HG03469 (cell line): ENCODE results near the gene NUCB1.
A peak's percentile ranks its signal among the peaks of the same experiment; 100 is the strongest.

Experiments used
- ATAC-seq: cut with Tn5 transposase; IDR thresholded peaks from one replicate; pipeline ENCODE4 v1.9.1; 2021; ENCODE audit warnings: mild to moderate bottlenecking, moderate library complexity, moderate number of reproducible peaks; ENCODE audit not compliant: unreplicated experiment

The NUCB1 gene

DNA sequence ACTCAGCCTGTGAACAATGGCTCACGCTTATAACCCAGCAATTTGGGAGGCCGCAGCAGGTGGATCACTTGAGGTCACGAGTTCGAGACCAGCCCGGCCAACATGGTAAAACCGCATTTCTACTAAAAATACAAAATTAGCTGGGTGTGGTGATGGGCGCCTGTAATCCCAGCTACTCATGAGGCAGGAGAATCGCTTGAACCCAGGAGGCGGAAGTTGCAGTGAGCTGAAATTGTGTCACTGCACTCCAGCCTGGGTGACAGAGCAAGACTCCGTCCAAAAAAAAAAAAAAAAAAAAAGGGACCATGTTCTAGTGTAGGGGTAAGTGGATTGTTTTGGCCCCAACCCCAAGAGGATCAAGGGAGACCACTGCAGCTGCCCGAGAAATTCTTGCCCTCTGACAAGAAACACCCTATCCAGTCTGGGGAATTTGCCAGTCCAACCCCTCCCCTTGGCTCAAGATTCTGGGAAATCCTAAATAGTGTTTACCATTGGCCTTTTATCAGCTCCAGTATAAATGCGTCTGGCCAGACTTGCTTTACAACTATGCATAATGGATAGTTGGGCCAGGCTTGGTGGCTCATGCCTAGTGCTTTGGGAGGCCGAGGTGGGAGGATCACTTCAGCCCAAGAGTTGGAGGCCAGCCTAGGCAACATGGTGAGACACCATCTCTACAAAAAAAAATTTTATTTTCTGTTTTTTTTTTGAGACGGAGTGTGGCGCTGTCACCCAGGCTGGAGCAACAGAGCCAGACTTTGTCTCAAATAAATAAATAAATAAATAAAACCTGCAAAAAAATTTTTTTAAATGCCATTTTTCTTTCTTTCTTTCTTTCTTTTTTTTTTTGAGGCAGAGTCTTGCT, 28.3 kb downstream of the NUCB1 start:
- no peak for ATAC-seq

DNA sequence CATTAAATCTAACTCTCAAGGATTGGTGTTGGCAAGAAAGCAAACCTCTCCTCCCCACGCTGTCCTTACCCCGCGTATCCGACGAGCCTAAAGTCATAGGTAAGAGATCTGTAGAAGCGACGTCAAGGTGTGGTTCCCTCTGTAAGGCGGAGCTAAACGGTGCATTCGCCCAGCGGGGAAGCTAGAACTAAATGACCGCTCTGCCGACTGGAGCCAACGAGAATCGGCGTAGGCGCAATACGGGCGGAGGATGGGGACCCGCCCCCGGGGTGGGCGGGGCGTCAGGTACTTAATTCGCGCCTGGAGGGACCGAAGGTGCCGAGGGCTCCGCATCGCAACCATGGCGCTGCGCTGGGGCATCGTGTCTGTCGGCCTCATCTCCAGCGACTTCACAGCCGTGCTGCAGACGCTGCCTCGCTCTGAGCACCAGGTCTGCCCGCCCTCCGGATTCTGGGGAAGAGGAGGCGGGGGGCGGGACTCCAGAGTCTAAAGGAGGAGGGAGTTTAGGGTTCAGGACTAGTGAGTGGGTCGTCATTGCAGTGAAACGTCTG, 33.3 kb downstream of the NUCB1 start, which contains the start of gene DHDH:
DHDH (plus strand) TSS at position 318 of the 551 bp plus-strand sequence; CDS start at position 341, 23 bp downstream.
- no peak for ATAC-seq

DNA sequence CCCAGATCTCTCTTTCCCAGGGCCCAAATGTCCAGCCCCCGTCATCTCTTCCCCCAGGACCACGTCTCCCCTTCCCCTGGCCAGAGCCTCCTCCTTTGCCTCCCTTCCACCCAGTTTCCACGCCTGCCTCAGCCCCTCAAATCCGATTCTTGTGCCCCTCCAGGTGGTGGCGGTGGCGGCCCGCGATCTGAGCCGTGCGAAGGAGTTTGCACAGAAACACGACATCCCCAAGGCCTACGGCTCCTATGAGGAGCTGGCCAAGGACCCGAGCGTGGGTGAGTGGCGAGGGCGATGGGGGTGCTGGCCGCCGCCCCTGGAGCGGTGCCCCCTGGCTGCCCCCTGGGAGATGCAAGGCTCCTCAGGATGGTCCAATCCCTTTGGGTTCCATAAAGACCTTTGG, 34.7 kb downstream of the NUCB1 start:
- no peak for ATAC-seq

DNA sequence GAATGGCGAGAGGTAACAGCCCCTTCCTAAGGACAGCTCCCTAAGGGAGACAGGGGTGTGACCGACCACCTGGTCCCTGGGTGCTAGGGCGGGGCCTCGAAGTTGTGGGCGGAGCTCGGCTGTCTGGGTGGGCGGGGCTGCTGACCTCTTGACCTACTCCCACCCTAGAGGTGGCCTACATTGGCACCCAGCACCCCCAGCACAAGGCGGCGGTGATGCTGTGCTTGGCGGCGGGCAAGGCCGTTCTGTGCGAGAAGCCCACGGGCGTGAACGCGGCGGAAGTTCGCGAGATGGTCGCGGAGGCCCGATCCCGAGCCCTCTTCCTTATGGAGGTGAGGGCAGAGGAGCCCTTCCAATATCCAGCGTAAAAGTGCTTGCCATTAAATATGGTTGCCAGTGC, 35.8 kb downstream of the NUCB1 start:
- ATAC-seq = no peak

DNA sequence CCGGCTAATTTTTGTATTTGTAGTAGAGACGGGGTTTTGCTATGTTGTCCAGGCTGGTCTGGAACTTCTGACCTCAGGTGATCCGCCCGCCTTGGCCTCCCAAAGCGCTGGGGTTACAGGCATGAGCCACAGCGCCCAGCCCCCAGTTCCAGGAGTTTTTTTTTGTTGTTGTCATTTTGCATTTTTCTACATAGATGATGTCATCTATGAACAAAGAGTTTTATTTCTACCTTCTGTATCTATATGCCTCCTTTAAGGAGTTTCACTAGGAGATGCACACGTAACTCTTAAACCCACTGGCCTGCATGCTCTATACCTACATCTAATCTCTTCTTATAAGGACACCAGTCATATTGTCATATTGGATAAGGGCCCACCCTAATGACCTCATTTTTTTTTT, 38.1 kb downstream of the NUCB1 start:
- no peak for ATAC-seq

DNA sequence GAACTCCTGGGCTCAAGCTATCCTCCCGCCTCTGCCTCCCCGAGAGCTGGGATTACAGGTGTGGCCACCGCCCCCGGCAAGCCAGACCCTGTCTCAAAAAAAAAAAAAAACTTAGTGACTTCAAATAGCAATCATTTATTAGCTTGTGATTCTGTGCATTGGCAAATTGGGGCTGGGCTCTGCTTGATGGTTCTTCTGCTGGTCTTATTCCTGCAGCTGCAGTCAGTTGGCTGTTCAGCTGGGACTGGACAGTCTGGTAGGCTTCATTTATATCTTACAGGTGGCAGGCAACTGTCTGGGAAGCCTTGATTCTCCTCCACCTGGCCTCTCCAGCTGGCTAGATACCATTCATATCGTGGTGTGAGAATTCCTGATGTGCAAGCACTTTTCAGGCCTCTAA, 40.8 kb downstream of the NUCB1 start:
- ATAC-seq = no peak

DNA sequence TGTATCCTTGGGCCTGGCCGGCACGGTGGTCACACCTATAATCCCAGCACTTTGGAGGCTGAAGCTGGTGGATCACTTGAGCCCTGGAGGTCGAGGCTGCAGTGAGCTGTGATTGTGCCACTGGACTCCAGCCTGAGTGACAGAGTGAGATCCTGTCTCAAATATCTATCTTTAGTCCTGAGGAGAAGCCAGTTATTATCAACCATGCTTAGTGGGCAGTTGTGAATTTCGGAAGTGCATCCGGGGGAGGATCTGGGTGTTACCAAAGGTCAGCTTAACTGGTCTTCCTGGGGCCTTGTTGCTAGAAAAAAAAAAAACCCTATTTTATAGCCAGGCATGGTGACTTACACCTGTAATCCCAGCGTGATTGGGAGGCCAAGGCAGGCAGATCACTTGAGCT, 43.0 kb downstream of the NUCB1 start:
- ATAC-seq = no peak

DNA sequence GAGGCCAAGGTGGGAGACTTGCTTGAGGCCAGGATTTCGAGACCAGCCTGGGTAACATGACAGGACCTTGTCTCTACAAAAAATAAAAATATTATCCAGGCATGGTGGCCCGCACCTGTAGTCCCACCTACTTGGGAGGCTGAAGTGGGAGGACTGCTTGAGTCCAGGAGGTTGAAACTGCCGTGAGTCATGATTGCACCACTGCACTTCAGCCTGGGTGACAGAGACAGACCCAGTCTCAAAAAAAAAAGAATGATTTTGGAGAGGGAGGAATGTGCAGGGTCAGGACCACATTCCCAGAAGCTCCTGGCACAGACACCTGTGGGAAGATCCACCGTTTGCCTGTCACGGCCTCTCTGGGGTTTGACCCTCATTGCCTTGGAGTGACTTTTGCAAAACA, 45.3 kb downstream of the NUCB1 start:
- ATAC-seq = no peak

DNA sequence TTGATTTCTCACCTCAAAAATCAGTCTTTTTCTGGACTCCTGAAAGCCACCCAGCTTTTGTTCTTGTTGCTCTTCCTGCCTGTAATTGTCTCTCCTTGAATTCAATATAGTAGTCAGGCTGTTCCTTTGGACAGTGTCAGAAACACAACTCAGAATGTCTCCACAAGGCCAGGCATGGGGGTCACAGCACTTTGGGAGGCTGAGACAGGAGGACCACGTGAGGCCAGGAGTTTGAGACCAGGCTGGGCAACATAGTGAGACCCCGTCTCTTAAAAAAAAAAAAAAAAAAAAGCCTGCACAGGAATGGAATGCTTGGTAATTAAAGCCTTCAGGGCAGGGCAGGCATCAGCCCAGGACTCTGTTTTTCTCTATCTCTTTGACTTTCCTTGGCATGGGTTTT, 45.7 kb downstream of the NUCB1 start:
- ATAC-seq = no peak

DNA sequence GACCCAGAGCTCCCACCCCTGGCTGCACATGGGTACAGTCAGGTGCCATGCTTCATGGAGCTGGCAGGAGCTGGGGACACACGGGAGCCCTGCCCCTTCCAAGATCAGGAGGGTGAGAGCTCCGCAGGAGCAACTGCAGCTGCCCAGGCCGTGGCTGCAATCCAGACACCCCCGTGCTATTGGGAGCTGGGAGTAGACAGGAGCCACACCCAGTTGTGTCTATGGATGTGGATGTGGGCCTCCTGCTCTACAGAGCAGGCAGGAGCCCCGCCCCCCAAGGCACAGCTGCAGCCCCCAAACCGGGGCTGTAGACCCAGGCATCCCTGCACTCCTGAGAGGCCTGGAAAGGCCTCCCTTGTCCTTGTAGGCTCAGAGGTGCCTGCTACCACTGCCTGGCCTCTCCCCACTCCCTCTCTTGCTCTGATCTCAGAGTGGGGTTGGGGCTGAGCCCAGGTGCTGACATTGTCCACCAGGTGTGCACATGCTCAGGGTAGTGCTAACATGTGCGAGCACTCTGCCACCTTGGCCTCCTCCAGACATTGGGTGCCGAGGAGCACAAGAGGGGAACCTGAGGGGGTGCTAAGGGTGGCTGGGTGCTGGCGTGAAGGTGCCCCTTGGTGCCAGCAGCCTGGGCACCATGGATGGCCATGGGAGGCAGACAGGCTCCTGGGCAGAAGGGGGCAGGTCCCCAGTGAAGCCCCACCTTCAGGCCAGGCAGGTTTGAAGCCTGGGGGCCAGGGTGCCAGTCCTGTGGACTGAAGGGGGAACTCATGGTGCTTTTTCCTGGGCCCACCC, 46.5 kb downstream of the NUCB1 start:
- no peak for ATAC-seq

DNA sequence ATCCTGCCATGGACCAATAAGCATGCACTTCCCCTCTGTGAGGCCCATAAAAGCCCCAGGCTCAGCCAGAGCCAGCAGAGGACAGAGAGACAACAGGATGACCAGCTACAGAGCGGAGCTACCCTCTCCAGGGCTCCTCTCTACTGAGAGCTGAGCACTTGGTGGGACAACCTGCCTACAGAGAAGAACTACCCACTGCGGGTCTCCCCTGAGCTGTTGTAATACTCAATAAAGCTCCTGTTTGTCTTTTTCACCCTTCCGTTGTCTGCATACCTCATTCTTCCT, 47.1 kb downstream of the NUCB1 start:
- ATAC-seq = no peak

DNA sequence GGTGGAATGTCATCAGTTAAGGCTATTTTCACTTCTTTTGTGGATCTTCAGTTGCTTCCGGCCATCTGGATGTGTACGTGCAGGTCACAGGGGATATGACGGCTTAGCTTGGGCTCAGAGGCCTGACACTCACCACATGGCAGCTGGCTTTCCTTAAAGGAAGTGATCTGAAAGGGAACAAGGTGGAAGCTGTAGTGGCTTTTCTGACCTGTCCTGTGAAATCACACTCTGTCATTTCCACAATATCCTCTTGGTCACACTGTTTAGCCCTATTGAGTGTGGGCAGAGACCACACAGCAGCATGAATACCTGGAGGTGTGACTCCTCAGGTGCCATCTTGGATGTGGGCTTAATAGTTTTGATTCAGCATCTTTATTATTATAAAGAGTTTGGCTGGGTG, 50.0 kb downstream of the NUCB1 start:
- ATAC-seq = no peak

DNA sequence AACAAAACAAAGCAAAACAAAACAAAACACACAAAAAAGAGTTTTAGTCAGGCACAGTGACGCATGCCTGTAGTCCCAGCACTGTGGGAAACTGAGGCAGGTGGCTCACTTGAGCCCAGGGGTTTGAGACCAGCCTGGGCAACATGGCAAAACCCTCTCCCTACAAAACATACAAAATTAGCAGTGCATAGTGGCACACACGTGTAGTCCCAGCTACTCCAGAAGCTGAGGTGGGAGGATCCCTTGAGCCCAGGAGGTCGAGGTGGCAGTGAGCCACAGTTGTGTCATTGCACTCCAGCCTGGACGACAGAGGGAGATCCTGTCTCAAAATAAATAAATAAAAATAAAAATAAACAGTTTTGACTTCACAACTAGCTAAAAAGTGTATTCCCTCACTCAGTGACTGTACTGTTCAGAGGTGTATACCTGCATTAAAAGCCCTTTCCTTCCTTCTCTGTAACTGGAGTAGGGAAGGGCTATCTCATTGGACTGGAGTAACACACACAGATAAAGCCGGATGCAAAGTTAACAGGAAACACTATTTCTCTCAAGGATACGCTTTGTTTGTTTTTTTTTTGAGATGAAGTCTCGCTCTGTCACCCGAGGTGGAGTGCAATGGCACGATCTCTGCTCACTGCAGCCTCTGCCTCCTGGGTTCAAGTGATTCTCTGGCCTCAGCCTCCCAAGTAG, 50.9 kb downstream of the NUCB1 start:
- no peak for ATAC-seq

DNA sequence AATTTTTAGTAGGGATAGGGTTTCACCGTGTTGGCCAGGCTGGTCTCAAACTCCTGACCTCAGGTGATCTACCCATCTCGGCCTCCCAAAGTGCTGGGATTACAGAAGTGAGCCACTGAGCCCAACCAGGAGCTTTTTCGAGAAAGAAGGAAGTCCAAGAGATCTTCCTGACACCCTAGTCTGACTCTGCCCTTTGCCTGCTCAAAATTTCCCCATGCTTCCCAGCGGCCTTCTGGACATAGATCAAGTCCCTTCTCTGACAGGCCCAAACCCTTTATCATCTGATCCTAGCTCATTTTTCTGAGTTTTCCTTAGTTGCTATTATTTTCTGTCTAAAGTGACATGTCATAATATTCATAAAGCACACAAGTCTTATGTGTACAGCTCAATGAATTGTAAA, 53.0 kb downstream of the NUCB1 start:
- no peak for ATAC-seq

DNA sequence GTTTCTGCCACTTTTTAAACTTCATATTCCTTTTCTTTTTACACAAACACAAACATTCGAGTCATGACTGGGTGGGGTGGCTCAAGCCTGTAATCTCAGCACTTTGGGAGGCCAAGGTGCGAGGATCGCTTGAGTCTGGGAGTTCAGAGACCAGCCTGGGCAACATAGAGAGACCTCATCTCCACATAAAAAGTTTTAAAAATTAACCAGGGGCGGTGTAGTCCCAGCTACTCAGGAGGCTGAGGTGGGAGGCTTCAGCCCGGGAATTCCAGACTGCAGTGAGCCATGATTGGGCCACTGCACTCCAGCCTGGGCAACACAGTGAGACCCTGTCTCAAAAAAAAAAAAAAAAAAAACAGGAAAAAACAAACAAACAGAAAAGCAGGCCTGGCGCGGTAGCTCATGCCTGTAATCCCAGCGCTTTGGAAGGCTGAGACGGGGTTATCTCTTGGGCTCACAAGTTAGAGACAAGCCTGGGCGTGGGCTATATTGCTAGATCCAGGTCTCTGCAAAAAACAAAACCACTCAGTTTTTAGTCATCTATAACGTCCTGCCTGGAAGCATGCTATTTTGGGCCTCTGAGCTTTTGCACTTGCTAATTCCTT, 54.0 kb downstream of the NUCB1 start:
- no peak for ATAC-seq

DNA sequence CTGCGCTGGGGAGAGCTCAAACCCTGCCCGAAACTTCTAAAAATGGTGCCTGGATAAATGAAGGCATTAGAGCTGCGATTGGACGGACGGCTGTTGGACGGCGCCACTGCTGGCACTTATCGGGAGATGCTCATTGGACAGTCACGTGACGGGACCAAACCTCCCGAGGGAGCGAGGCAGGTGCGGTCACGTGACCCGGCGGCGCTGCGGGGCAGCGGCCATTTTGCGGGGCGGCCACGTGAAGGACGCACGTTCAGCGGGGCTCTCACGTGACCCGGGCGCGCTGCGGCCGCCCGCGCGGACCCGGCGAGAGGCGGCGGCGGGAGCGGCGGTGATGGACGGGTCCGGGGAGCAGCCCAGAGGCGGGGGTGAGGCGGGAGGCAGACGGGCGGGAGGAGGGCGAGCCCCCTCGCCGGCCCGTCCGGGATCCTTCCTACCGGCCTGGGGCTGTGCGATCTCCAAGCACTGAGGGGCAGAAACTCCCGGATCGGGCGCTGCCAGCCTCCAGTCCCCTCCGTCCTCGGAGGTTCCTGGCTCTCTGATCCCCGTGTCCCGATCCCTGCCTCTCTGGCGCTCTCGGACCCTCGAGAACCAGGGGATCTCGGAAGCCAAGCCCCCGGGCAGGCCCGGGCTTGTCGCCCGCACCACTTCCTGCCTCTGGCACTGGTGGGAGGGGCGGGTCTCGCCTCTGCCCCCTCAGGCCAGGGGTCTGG, 54.6 kb downstream of the NUCB1 start, which contains the start of gene BAX:
BAX (plus strand) TSS at position 281 of the 713 bp plus-strand sequence; CDS start at position 335, 54 bp downstream.
- peak; percentile 66 for ATAC-seq

DNA sequence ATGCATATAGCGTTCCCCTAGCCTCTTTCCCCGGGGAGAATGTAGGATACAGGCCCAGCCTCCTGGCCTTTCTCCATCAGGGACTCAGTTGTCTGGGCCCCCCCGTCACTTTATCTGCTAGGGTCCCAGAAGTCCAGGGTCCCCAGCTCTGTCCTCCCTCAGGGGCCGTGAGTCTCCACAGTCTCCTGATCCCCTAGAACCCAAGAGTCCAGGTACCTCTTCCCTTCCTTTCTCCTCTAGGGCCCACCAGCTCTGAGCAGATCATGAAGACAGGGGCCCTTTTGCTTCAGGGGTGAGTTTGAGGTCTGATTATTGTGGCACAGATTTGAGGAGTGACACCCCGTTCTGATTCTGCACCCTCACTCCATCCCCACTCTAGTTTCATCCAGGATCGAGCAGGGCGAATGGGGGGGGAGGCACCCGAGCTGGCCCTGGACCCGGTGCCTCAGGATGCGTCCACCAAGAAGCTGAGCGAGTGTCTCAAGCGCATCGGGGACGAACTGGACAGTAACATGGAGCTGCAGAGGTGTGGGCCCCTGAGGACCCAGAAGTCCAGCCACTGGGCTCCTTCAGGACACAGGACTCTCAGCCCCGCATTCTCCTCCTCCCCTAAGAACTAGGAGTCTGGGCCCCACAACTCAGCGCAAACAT, 55.3 kb downstream of the NUCB1 start:
- no peak for ATAC-seq

DNA sequence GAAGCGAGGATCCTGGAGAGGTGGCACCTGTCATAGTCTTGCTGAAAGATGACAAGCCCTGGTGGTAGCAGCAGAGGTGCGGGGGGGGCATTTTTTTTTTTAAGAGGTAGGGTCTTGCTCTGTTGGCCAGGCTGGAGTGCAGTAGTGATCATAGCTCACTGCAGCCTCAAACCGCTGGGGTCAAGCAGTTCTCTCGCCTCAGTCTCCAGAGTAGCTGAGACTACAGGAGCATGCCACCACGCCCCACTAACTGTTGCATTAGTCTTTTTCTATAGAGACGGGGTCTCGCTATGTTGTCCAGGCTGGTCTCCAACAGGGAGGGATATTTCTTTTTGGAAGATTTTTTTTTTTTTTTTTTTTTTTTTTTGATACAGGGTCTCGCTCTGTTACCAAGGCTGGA, 57.9 kb downstream of the NUCB1 start:
- ATAC-seq = no peak

DNA sequence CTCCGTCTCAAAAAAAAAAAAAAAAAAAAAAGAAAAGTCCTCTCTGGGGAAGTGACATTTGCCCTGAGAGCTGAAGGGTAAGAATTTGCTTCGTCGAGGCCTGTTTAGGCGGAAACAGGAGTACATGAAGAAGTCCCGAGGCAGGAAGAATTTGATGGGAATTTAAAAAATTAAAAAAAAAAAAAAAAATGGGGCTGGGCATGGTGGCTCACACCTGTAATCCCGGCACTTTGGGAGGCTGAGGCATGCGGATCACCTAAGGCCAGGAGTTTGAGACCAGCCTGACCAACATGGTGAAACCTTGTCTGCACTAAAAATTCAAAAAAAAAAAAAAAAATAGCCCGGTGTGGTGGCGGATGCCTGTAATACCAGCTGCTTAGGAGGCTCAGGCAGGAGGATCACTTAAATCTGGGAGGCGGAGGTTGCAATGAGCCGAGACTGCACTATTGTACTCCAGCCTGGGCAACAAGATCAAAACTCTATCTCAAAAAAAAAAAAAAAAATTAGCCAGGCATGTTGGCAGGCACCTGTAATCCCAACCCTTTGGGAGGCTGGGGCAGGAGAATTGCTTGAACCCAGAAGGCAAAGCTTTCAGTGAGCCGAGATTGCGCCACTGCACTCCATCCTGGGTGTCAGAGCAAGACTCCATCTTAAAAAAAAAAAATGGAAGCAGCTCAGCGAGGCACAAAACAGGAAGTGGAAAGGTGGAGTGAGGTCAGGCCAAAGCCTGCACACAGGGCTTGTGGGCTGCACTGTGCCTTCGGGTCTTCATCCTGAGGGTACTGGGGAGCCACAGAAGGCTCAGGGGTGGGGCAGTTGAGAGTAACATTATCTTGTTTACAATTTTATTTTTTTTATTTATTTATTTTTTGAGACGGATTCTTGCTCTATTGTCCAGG, 59.5 kb downstream of the NUCB1 start:
- no peak for ATAC-seq
